Lower leg skin (tissue), 3 donors: Measurements from ENCODE around the gene DMRT2.

Source experiments
- POLR2A ChIP-seq, 2 donors: fragments of 450-650 bp; IDR thresholded peaks; one replicate each; pipeline ENCODE4 v1.6.1; 2016 to 2017; ENCODE audit warnings: antibody characterized with exemption in 2 of 2, mild to moderate bottlenecking in 1 of 2, moderate library complexity in 1 of 2
- TF ChIP-seq, protein P1 (sequence below), 3 donors: fragments of 450-650 bp; IDR thresholded peaks; one replicate each; pipeline ENCODE4 v1.5.1; 2016; ENCODE audit warnings: antibody characterized with exemption in 3 of 3, mild to moderate bottlenecking in 3 of 3, moderate library complexity in 2 of 3

DNA sequence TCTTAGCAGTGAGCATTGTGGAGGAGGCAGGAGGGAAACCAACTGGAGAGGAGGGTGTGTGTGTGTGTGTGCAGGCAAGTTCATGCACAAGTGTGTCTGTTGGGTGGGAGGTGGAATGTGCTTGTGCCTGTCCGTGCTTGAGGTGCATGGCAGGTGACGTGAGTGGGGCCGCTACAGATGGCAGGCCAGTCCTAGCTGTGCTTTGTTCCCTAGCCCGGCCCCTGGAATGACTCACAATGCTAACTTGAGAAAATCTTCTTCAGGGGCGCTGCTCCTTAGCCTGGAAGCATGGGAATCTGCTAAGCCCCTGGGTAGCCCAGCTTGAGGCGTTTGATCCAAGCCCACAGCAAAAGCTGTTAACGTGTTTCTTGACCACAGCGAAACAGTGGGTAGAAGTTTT is 25.0 kb upstream of the DMRT2 start:
- TF ChIP-seq, protein P1, sequence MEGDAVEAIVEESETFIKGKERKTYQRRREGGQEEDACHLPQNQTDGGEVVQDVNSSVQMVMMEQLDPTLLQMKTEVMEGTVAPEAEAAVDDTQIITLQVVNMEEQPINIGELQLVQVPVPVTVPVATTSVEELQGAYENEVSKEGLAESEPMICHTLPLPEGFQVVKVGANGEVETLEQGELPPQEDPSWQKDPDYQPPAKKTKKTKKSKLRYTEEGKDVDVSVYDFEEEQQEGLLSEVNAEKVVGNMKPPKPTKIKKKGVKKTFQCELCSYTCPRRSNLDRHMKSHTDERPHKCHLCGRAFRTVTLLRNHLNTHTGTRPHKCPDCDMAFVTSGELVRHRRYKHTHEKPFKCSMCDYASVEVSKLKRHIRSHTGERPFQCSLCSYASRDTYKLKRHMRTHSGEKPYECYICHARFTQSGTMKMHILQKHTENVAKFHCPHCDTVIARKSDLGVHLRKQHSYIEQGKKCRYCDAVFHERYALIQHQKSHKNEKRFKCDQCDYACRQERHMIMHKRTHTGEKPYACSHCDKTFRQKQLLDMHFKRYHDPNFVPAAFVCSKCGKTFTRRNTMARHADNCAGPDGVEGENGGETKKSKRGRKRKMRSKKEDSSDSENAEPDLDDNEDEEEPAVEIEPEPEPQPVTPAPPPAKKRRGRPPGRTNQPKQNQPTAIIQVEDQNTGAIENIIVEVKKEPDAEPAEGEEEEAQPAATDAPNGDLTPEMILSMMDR (IDR thresholded peaks at IDR 0.05) = no peak
- TF ChIP-seq POLR2A (IDR thresholded peaks at IDR 0.05) = no peak
